Endothelial cell of umbilical vein (primary cell): ENCODE data around the gene MRE11. TPM values are rescaled to one million over a fixed set of nuclear protein-coding genes. Genes with fewer than 3 reads are reported as not detected.

ENCODE experiments used
- BruUV-seq: library from RNA; stranded (reverse); fragments of 400-500 nt; replicated peaks from 2 replicates; lab custom pipeline; 2021; lab: Mats Ljungman, UMichigan
- CTCF ChIA-PET: fragments of 300-600, 350-600 bp; sonication (Branson Sonifier 250); formaldehyde crosslinking; loops from one replicate; lab custom pipeline; 2021; ENCODE audit warnings: antibody characterized with exemption, inconsistent platforms; lab: Charles Lee
- POLR2A ChIA-PET: fragments of 300-600, 350-600 bp; sonication (Branson Sonifier 250); formaldehyde crosslinking; loops from one replicate; lab custom pipeline; 2021; ENCODE audit warnings: antibody characterized with exemption, inconsistent platforms; lab: Charles Lee
- DNase-seq: peaks from one replicate; pipeline ENCODE4 v3.0.0-alpha.2; 2011; ENCODE audit warnings: low read depth, low spot score
- FAIRE-seq: peaks from 2 replicates; lab custom pipeline; 2011; peaks lifted over from hg19 to GRCh38; lab: Jason Lieb, UNC
- H2AFZ ChIP-seq: 2 replicates; pipeline ENCODE4 v1.6.0; 2012; ENCODE audit warnings: low read depth, low read length, control low read depth, inconsistent platforms
- H3K27ac ChIP-seq: 2 replicates; pipeline ENCODE4 v1.5.1; 2011; ENCODE audit warnings: low read depth, mild to moderate bottlenecking, control low read depth, low read length, moderate library complexity; ENCODE audit not compliant: insufficient read depth
- H3K27me3 ChIP-seq, 2 experiments: 2 replicates each; pipeline versions ENCODE4 v1.6.0 to v1.6.1; 2011; ENCODE audit warnings: low read length in 2 of 2, mixed read lengths in 1 of 2; ENCODE audit not compliant: control insufficient read depth in 2 of 2, insufficient read depth in 2 of 2
- H3K36me3 ChIP-seq, 2 experiments: 2 replicates in 1 of 2; 3 replicates in 1 of 2; pipeline ENCODE4 v1.5.1; 2011; ENCODE audit warnings: low read length in 2 of 2, mild to moderate bottlenecking in 1 of 2, moderate library complexity in 1 of 2; ENCODE audit not compliant: control insufficient read depth in 2 of 2, insufficient read depth in 2 of 2; ENCODE audit errors: extremely low read depth in 1 of 2
- H3K4me1 ChIP-seq: 3 replicates; pipeline ENCODE4 v1.5.1; 2011; ENCODE audit warnings: mild to moderate bottlenecking, low read length; ENCODE audit not compliant: control insufficient read depth, insufficient read depth; ENCODE audit errors: extremely low read depth
- H3K4me2 ChIP-seq: 2 replicates; pipeline ENCODE4 v1.6.1; 2011; ENCODE audit warnings: low read length, control low read depth, mixed read lengths; ENCODE audit not compliant: insufficient read depth
- H3K4me3 ChIP-seq, 3 experiments: fragments of 200-600 bp in 1 of 3; sonication (generic), shearing (Covaris generic) in 1 of 3; replicated peaks in 1 of 3; 2 replicates each; pipeline ENCODE4 v1.5.1; 2011 to 2016; ENCODE audit warnings: control low read depth in 3 of 3, low read length in 3 of 3, mild to moderate bottlenecking in 2 of 3, inconsistent platforms in 1 of 3, low read depth in 1 of 3, moderate library complexity in 1 of 3; ENCODE audit not compliant: insufficient read depth in 1 of 3
- H3K79me2 ChIP-seq: 2 replicates; pipeline ENCODE4 v1.6.0; 2012; ENCODE audit warnings: low read length, inconsistent platforms; ENCODE audit not compliant: control insufficient read depth, insufficient read depth
- H3K9ac ChIP-seq: replicated peaks from 2 replicates; pipeline ENCODE3; 2011; ENCODE audit warnings: low read length, control low read depth; ENCODE audit not compliant: insufficient read depth; ENCODE audit errors: extremely low read depth
- H3K9me1 ChIP-seq: replicated peaks from 3 replicates; pipeline ENCODE4 v1.6.0; 2011; ENCODE audit warnings: mild to moderate bottlenecking, low read length; ENCODE audit not compliant: control insufficient read depth, insufficient read depth; ENCODE audit errors: extremely low read depth
- H3K9me3 ChIP-seq: replicated peaks from 2 replicates; pipeline ENCODE4 v1.5.1; 2012; ENCODE audit warnings: low read length, inconsistent platforms; ENCODE audit not compliant: control insufficient read depth, insufficient read depth
- H4K20me1 ChIP-seq: replicated peaks from 2 replicates; pipeline ENCODE3; 2011; ENCODE audit warnings: mild to moderate bottlenecking, low read length; ENCODE audit not compliant: control insufficient read depth, insufficient read depth; ENCODE audit errors: extremely low read depth
- EZH2 ChIP-seq: IDR thresholded peaks from 2 replicates; pipeline ENCODE4 v1.6.1; 2012; ENCODE audit warnings: borderline replicate concordance, low read depth, mild to moderate bottlenecking, moderate library complexity, low read length, inconsistent platforms; ENCODE audit not compliant: severe bottlenecking
- MAX ChIP-seq: IDR thresholded peaks from 2 replicates; pipeline ENCODE4 v1.6.1; 2011; ENCODE audit not compliant: insufficient read depth, insufficient read length
- POLR2AphosphoS5 ChIP-seq: IDR thresholded peaks from 2 replicates; pipeline ENCODE4 v1.6.1; 2012; ENCODE audit warnings: low read depth, mild to moderate bottlenecking, control low read depth, low read length, moderate library complexity; ENCODE audit not compliant: insufficient read depth
- dilution Hi-C: fragments of 300-500 bp; cut with MboI; formaldehyde crosslinking; loops from one replicate; pipeline ENCODE4 v1.15.0; 2019; ENCODE audit warnings: low sequenced_read_pairs; ENCODE audit not compliant: extremely low pct_ligation_motif_present
- intact Hi-C: fragments of 100-400 bp; cut with micrococcal nuclease; formaldehyde crosslinking; loops from one replicate; pipeline ENCODE4 v1.10.0; 2022
- polyA plus RNA-seq, 4 experiments: library from polyadenylated mRNA; depleted of rRNA in 3 of 4; stranded (reverse) in 3 of 4; unstranded in 1 of 4; fragments of >200 nt; gene quantifications; 2 replicates each; pipeline versions ENCODE4 v1.2.1 to v1.2.3, GENCODE V29; 2011 to 2012; ENCODE audit warnings: missing spikeins in 1 of 4
- total RNA-seq: library from RNA; stranded (reverse); gene quantifications from 2 replicates; pipeline ENCODE4 v1.2.3, GENCODE V29; 2021

Gene MRE11
- total and polyA plus RNA-seq, 2 donors (not counting 3 experiments of a cell fraction or from before 2014, with no cell fraction given): 4.5 to 22.0 TPM

- peaks cover 5% of the 10 kb centered on the region for H3K4me1 ChIP-seq
- no peaks in the 10 kb centered on the region for H3K36me3 ChIP-seq
- no TSS peak for BruUV-seq
- H3K4me2 ChIP-seq: peak overlapping the region; percentile 13
- ChIA-PET POLR2A (no interaction called here), CTCF (interaction anchor here (1.0 to 2.0 kb wide), 2 partner anchors 16 to 506 kb away, joined by 3 to 4 read pairs; no protein-coding TSS in a partner anchor)
- H3K27ac ChIP-seq: no peak overlapping the region
- no peak for DNase-seq
- no peaks in the 10 kb centered on the region for H4K20me1 ChIP-seq
- no peak for TF ChIP-seq POLR2AphosphoS5
- peak; percentile 7 for TF ChIP-seq EZH2
- FAIRE-seq: no peak
- H3K9me3 ChIP-seq: no peaks in the 10 kb centered on the region
- no peak overlapping the region for H3K4me3 ChIP-seq
- H3K79me2 ChIP-seq: no peaks in the 10 kb centered on the region
- H2AFZ ChIP-seq: no peak overlapping the region
- H3K27me3 ChIP-seq: peaks cover 22 to 32% of the 10 kb centered on the region in 2 experiments
- dilution Hi-C loops (no loop called here), intact Hi-C loops (no loop called here)
- H3K9me1 ChIP-seq: no peaks in the 10 kb centered on the region
- H3K9ac ChIP-seq: no peak overlapping the region
These were observed 91.8 kb downstream of the MRE11 start for GRCh38 chr11:94401773-94402265.

GRCh38 chr11:94400839-94401772, 92.5 kb downstream of the MRE11 start, which contains the start of gene GPR83:
GPR83 (minus strand) TSS chr11:94401419; CDS start chr11:94401247, 172 bp downstream.
- POLR2A ChIA-PET: no interaction called here
- dilution Hi-C loops: no loop called here

More at GRCh38 chr11:94400839-94401772, 92.5 kb downstream of the MRE11 start, which contains the start of gene GPR83:
- FAIRE-seq: no peak
- no TSS peak for BruUV-seq
- intact Hi-C loops: no loop called here
- TF ChIP-seq MAX (no peak), EZH2 (peak; percentile 92)
- DNase-seq: peak; percentile 18
- H2AFZ ChIP-seq: peak within 1 kb of the TSS; percentile 73
- H3K4me2 ChIP-seq: peak within 1 kb of the TSS; percentile 13
- H3K27me3 ChIP-seq: peaks cover 22 to 32% of the 10 kb centered on the region in 2 experiments
- H4K20me1 ChIP-seq: no peaks in the 10 kb centered on the region
- peaks cover 5% of the 10 kb centered on the region for H3K4me1 ChIP-seq
- no peak within 1 kb of the TSS for H3K9ac ChIP-seq
- H3K79me2 ChIP-seq: no peaks in the 10 kb centered on the region
- H3K4me3 ChIP-seq: peak within 1 kb of the TSS in 2 of 3 experiments; percentile 38 to 40
- no peak within 1 kb of the TSS for H3K27ac ChIP-seq
- no peaks in the 10 kb centered on the region for H3K9me1 ChIP-seq
- H3K36me3 ChIP-seq: no peaks in the 10 kb centered on the region
- CTCF ChIA-PET: interaction anchor here (1.0 kb wide), 1 partner anchor 16 kb away, joined by 3 read pairs; no protein-coding TSS in a partner anchor
- no peaks in the 10 kb centered on the region for H3K9me3 ChIP-seq
